GM12878 (cell line): ENCODE measurements around the gene DMD.
"Not testable (repeated sequence)": the region's sequence is repeated elsewhere in the genome, so short reads cannot be mapped to it uniquely, and the experiment has no call there.

Source experiments
- CHD4 ChIP-seq: fragments of 200-600 bp; sonication (generic); IDR thresholded peaks from 2 replicates; pipeline ENCODE4 v1.6.1; 2016; ENCODE audit warnings: mild to moderate bottlenecking
- EZH2 ChIP-seq: IDR thresholded peaks from 2 replicates; pipeline ENCODE4 v1.6.1; 2012; ENCODE audit warnings: low read depth, mild to moderate bottlenecking, control low read depth, inconsistent platforms, low read length, borderline replicate concordance; ENCODE audit not compliant: control insufficient read depth
- MYC ChIP-seq: IDR thresholded peaks from 2 replicates; pipeline ENCODE4 v1.6.1; 2011; ENCODE audit warnings: mild to moderate bottlenecking, low read length, moderate library complexity, inconsistent platforms; ENCODE audit not compliant: insufficient read depth, insufficient replicate concordance, insufficient read length, severe bottlenecking
- PML ChIP-seq: IDR thresholded peaks from 2 replicates; pipeline ENCODE4 v1.6.1; 2012; ENCODE audit warnings: low read length, inconsistent platforms
- POLR2AphosphoS5 ChIP-seq: IDR thresholded peaks from 2 replicates; pipeline ENCODE4 v1.6.1; 2011; ENCODE audit warnings: mild to moderate bottlenecking, low read length, inconsistent platforms
- RAD21 ChIP-seq: IDR thresholded peaks from 2 replicates; pipeline ENCODE4 v1.6.1; 2011; ENCODE audit warnings: mild to moderate bottlenecking, low read depth, low read length, moderate library complexity; ENCODE audit not compliant: insufficient read depth
- TAF1 ChIP-seq: IDR thresholded peaks from 2 replicates; pipeline ENCODE4 v1.6.1; 2011; ENCODE audit warnings: mild to moderate bottlenecking, low read depth, low read length, borderline replicate concordance
- TBL1XR1 ChIP-seq: IDR thresholded peaks from 2 replicates; pipeline ENCODE4 v1.6.1; 2012; ENCODE audit warnings: low read depth, low read length, improper control_type of control experiment
- TCF7 ChIP-seq: IDR thresholded peaks from 2 replicates; pipeline ENCODE4 v1.6.1; 2014; ENCODE audit warnings: antibody characterized with exemption, borderline replicate concordance
- TF ChIP-seq, protein P1 (sequence below), 3 experiments: IDR thresholded peaks in 2 of 3; conservative IDR thresholded peaks in 1 of 3; 2 replicates each; pipeline ENCODE4 v1.5.1; 2011; ENCODE audit warnings: low read depth in 3 of 3, low read length in 3 of 3, mild to moderate bottlenecking in 3 of 3, control low read depth in 2 of 3, moderate library complexity in 2 of 3, inconsistent platforms in 1 of 3, mixed read lengths in 1 of 3; ENCODE audit not compliant: control insufficient read depth in 2 of 3, insufficient read depth in 1 of 3; ENCODE audit errors: extremely low read depth in 1 of 3
- TF ChIP-seq, protein P2 (sequence below): fragments of 450-650 bp; conservative IDR thresholded peaks from 2 replicates; pipeline ENCODE4 v1.6.1; 2017; ENCODE audit warnings: mild to moderate bottlenecking, moderate library complexity
- TF ChIP-seq, protein P3 (sequence below): IDR thresholded peaks from 2 replicates; pipeline ENCODE4 v1.6.1; 2011; ENCODE audit warnings: low read depth, mild to moderate bottlenecking, low read length, moderate library complexity, borderline replicate concordance; ENCODE audit errors: extremely low read depth

DNA sequence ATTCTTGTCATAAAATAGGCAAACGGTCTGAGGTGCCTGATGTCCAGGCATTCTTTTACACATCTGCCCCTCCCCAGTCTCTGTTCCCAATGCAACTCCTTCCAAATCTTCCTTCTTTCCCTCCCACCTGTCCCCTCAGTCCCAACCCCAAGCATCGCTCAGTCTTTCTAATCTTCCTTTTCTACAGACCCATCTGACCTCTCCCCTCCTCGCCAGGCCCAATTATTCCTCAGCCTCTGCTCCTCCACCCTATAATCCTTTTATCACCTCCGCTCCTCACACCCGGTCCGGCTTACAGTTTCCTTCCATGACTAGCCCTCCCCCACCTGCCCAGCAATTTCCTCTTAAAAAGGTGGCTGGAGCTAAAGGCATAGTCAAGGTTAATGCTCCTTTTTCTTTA lies 1832.4 kb downstream of the DMD start:
- not testable (repeated sequence) for TF ChIP-seq MYC, CHD4, TBL1XR1, TCF7, TAF1, RAD21, PML, EZH2, POLR2AphosphoS5
- TF ChIP-seq, protein P1, sequence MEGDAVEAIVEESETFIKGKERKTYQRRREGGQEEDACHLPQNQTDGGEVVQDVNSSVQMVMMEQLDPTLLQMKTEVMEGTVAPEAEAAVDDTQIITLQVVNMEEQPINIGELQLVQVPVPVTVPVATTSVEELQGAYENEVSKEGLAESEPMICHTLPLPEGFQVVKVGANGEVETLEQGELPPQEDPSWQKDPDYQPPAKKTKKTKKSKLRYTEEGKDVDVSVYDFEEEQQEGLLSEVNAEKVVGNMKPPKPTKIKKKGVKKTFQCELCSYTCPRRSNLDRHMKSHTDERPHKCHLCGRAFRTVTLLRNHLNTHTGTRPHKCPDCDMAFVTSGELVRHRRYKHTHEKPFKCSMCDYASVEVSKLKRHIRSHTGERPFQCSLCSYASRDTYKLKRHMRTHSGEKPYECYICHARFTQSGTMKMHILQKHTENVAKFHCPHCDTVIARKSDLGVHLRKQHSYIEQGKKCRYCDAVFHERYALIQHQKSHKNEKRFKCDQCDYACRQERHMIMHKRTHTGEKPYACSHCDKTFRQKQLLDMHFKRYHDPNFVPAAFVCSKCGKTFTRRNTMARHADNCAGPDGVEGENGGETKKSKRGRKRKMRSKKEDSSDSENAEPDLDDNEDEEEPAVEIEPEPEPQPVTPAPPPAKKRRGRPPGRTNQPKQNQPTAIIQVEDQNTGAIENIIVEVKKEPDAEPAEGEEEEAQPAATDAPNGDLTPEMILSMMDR (IDR thresholded peaks at IDR 0.05 in 2 of 3, conservative IDR thresholded peaks at IDR 0.05 in 1 of 3; ENCODE audit: control insufficient read depth in 2 of 3, extremely low read depth in 1 of 3, insufficient read depth in 1 of 3, low read depth in 3 of 3, low read length in 3 of 3) = not testable (repeated sequence)
- TF ChIP-seq, protein P2, sequence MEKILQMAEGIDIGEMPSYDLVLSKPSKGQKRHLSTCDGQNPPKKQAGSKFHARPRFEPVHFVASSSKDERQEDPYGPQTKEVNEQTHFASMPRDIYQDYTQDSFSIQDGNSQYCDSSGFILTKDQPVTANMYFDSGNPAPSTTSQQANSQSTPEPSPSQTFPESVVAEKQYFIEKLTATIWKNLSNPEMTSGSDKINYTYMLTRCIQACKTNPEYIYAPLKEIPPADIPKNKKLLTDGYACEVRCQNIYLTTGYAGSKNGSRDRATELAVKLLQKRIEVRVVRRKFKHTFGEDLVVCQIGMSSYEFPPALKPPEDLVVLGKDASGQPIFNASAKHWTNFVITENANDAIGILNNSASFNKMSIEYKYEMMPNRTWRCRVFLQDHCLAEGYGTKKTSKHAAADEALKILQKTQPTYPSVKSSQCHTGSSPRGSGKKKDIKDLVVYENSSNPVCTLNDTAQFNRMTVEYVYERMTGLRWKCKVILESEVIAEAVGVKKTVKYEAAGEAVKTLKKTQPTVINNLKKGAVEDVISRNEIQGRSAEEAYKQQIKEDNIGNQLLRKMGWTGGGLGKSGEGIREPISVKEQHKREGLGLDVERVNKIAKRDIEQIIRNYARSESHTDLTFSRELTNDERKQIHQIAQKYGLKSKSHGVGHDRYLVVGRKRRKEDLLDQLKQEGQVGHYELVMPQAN = not testable (repeated sequence)
- TF ChIP-seq, protein P3, sequence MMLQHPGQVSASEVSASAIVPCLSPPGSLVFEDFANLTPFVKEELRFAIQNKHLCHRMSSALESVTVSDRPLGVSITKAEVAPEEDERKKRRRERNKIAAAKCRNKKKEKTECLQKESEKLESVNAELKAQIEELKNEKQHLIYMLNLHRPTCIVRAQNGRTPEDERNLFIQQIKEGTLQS = not testable (repeated sequence)
